ENCODE results near the gene BBS1. TPM values are rescaled to one million over a fixed set of nuclear protein-coding genes. Genes with fewer than 3 reads are reported as not detected.
A peak's percentile ranks its signal among the peaks of the same experiment; 100 is the strongest.
"Not testable (repeated sequence)": the region's sequence is repeated elsewhere in the genome, so short reads cannot be mapped to it uniquely, and the experiment has no call there.

The BBS1 gene
- total and polyA plus RNA-seq, 7 experiments from 2014 or later = 9.6 to 38.2 (median 22.7) TPM

GRCh38 chr11:66580803-66581202 is 70.4 kb downstream of the BBS1 start:
- no peak overlapping the region for H3K27ac Mint-ChIP-seq
- H3K4me1 Mint-ChIP-seq = peaks cover 0 to 11% (median 8%) of the 10 kb centered on the region in 7 donors

DNA sequence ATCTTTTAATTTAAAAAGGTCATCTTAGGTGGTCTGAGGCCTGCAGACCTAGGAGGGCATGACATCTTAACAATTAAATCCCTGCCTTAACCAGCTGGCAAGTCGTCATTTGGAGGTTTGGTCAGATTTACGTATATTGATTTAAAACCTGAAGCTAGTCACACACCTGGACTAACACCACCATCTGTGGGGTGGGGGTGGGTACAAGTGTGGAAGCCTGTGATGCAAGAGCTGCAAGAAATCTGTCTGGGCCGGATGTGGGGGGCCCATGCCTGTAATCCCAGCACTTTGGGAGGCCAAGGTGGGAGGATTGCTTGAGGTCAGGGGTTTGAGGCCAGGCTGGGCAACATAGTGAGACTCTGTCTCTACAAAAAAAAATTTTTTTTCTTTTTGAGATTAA is 70.8 kb downstream of the BBS1 start:
- Mint-ChIP-seq H3K4me3 (no peak overlapping the region), H3K9me3 (peaks cover 0 to 13% (median 4%) of the 10 kb centered on the region in 11 donors), H3K27me3 (peaks cover 0 to 13% (median 3%) of the 10 kb centered on the region in 5 donors), H3K36me3 (peaks cover 0 to 5% (median 0%) of the 10 kb centered on the region in 5 donors), H3K4me1 (peaks cover 0 to 11% (median 8%) of the 10 kb centered on the region in 7 donors), H3K27ac (no peak overlapping the region)
- no peak for ATAC-seq
- CTCF ChIA-PET = interaction anchor here (0.6 to 7.9 kb wide), 4 partner anchors 10 to 193 kb away, joined by 3 to 137 read pairs (median 4); partner anchors contain the start of gene RBM4B
- no peaks in the 10 kb centered on the region for H3K27me3 ChIP-seq (ENCODE audit: control insufficient read depth in 2 of 2, insufficient read depth in 2 of 2, low read length in 2 of 2)
- no peaks in the 10 kb centered on the region for H3K9me3 ChIP-seq (ENCODE audit: control insufficient read depth in 2 of 3, low read length in 3 of 3)
- H3K27ac ChIP-seq (ENCODE audit: low read depth, low read length) = no peak overlapping the region
- no peak overlapping the region for H3K4me3 ChIP-seq (ENCODE audit: low read length)
- H3K4me1 ChIP-seq (ENCODE audit: control insufficient read depth in 2 of 2, insufficient read depth in 2 of 2, low read length in 2 of 2) = peaks cover 0 to 6% of the 10 kb centered on the region in 2 donors
- H3K36me3 ChIP-seq (ENCODE audit: control insufficient read depth in 2 of 3, insufficient read depth in 3 of 3, low read length in 3 of 3) = no peaks in the 10 kb centered on the region
- intact Hi-C loops (cut with micrococcal nuclease) = no loop called here
- DNase-seq = no peak
- POLR2A ChIA-PET = interaction anchor here (0.9 to 3.2 kb wide), 2 partner anchors 35 to 97 kb away, joined by 5 to 27 read pairs; partner anchors contain the start of genes RBM14 and RBM4B

More at GRCh38 chr11:66580803-66581202, 70.4 kb downstream of the BBS1 start:
- no peaks in the 10 kb centered on the region for H3K36me3 ChIP-seq (ENCODE audit: control insufficient read depth in 2 of 3, insufficient read depth in 3 of 3, low read length in 3 of 3)
- H3K27ac ChIP-seq (ENCODE audit: low read depth, low read length) = no peak overlapping the region
- Mint-ChIP-seq H3K36me3 (peaks cover 0 to 5% (median 0%) of the 10 kb centered on the region in 5 donors), H3K27me3 (peaks cover 0 to 13% (median 3%) of the 10 kb centered on the region in 5 donors), H3K4me3 (no peak overlapping the region), H3K9me3 (peaks cover 0 to 13% (median 4%) of the 10 kb centered on the region in 11 donors)
- DNase-seq (peak in 1 of 9 donors; percentile 28), ATAC-seq (no peak)
- ChIA-PET POLR2A (interaction anchor here (0.9 to 3.2 kb wide), 2 partner anchors 36 to 97 kb away, joined by 5 to 27 read pairs; partner anchors contain the start of genes RBM14 and RBM4B), CTCF (interaction anchor here (0.6 to 7.9 kb wide), 5 partner anchors 10 to 192 kb away, joined by 3 to 137 read pairs (median 4); partner anchors contain the start of genes CCDC87, CCS and RBM4B)
- H3K4me3 ChIP-seq (ENCODE audit: low read length) = no peak overlapping the region
- no peaks in the 10 kb centered on the region for H3K27me3 ChIP-seq (ENCODE audit: control insufficient read depth in 2 of 2, insufficient read depth in 2 of 2, low read length in 2 of 2)
- intact Hi-C loops (cut with micrococcal nuclease) = no loop called here
- peaks cover 0 to 6% of the 10 kb centered on the region in 2 donors for H3K4me1 ChIP-seq (ENCODE audit: control insufficient read depth in 2 of 2, insufficient read depth in 2 of 2, low read length in 2 of 2)
- H3K9me3 ChIP-seq (ENCODE audit: control insufficient read depth in 2 of 3, low read length in 3 of 3) = no peaks in the 10 kb centered on the region

DNA sequence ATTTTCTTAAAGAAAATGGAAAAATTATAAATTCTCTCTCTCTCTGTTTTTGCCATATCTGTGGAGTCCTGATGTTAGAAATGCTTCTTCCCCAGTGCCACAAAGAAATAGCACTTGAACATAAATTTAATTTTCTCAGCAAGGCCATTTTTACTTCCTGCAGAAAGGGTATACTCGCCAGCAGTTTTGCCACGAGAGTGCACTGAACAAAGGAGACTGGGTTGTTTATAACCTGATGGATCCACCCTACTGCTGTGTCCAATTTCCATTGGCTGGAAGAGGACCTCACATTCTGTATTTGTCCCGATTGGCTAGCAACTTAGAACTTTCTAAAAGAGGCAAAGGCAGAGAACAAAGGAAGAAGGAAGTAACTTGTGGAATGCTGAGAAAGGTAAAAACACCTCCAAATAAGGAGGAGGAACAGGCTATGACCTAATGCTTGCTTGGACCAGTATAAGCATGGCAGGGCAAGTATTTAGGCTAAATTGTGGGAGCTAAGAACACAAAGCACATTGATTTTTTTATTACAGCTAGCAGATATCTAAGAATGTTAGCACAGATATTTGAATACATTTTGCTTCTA is 72.2 kb downstream of the BBS1 start:
- POLR2A ChIA-PET; H3K4me3 ChIP-seq (ENCODE audit: low read length); intact Hi-C loops (cut with micrococcal nuclease); ATAC-seq; H3K36me3 ChIP-seq (ENCODE audit: control insufficient read depth in 2 of 3, insufficient read depth in 3 of 3, low read length in 3 of 3); H3K4me3 Mint-ChIP-seq; DNase-seq; H3K9me3 ChIP-seq (ENCODE audit: control insufficient read depth in 2 of 3, low read length in 3 of 3); H3K27me3 ChIP-seq (ENCODE audit: control insufficient read depth in 2 of 2, insufficient read depth in 2 of 2, low read length in 2 of 2); H3K36me3 Mint-ChIP-seq; H3K4me1 ChIP-seq (ENCODE audit: control insufficient read depth in 2 of 2, insufficient read depth in 2 of 2, low read length in 2 of 2); H3K27me3 Mint-ChIP-seq; H3K27ac Mint-ChIP-seq; H3K27ac ChIP-seq (ENCODE audit: low read depth, low read length): not testable (repeated sequence)
- peaks cover 0 to 13% (median 4%) of the 10 kb centered on the region in 11 donors for H3K9me3 Mint-ChIP-seq
- H3K4me1 Mint-ChIP-seq = peaks cover 0 to 11% (median 8%) of the 10 kb centered on the region in 7 donors
- CTCF ChIA-PET = interaction anchor here (7.9 kb wide), 1 partner anchor 96 kb away, joined by 137 read pairs; the partner anchor contains the start of gene RBM4B

Other genes with a start within 250 kb of the BBS1 start
- 100 to 1,000 TPM in 1 of 5 experiments, 10 to 100 TPM in 4; 60.6 to 151 (median 70.7) TPM for gene RAB1B, start 242.0 kb upstream of the BBS1 start, total RNA-seq
- gene RAB1B, start 242.0 kb upstream of the BBS1 start, polyA plus RNA-seq = 10 to 100 TPM; 11.3 to 13.5 TPM
- gene CNIH2, start 232.5 kb upstream of the BBS1 start, total RNA-seq = 10 to 100 TPM in 1 of 5 experiments, 1 to 10 TPM in 4; 1.3 to 12.3 (median 2.9) TPM
- gene CNIH2, start 232.5 kb upstream of the BBS1 start, polyA plus RNA-seq = not detected
- gene YIF1A, start 221.5 kb upstream of the BBS1 start, total RNA-seq = 10 to 100 TPM; 25.0 to 66.2 (median 33.3) TPM
- gene YIF1A, start 221.5 kb upstream of the BBS1 start, polyA plus RNA-seq = 10 to 100 TPM; 49.3 to 49.5 TPM
- gene TMEM151A, start 218.7 kb upstream of the BBS1 start, total RNA-seq = under 1 TPM in 2 of 5 experiments, not detected in 3; 0.11 to 0.29 TPM
- gene TMEM151A, start 218.7 kb upstream of the BBS1 start, polyA plus RNA-seq = not detected
- gene CD248, start 193.6 kb upstream of the BBS1 start, total RNA-seq = 1 to 10 TPM in 4 of 5 experiments, under 1 TPM in 1; 0.36 to 4.6 (median 1.8) TPM
- gene CD248, start 193.6 kb upstream of the BBS1 start, polyA plus RNA-seq = 10 to 100 TPM; 10.6 to 10.9 TPM
- 10 to 100 TPM in 3 of 5 experiments, 1 to 10 TPM in 2; 1.4 to 22.9 (median 12.3) TPM for gene RIN1, start 174.2 kb upstream of the BBS1 start, total RNA-seq
- 1 to 10 TPM; 2.6 to 9.1 TPM for gene RIN1, start 174.2 kb upstream of the BBS1 start, polyA plus RNA-seq
- 10 to 100 TPM; 35.9 to 50.8 (median 48.4) TPM for gene BRMS1, start 165.5 kb upstream of the BBS1 start, total RNA-seq
- 10 to 100 TPM; 56.7 to 73.5 TPM for gene BRMS1, start 165.5 kb upstream of the BBS1 start, polyA plus RNA-seq
- 10 to 100 TPM in 2 of 5 experiments, 1 to 10 TPM in 3; 2.2 to 11.8 (median 7.6) TPM for gene B4GAT1, start 163.0 kb upstream of the BBS1 start, total RNA-seq
- 10 to 100 TPM; 13.5 to 18.2 TPM for gene B4GAT1, start 163.0 kb upstream of the BBS1 start, polyA plus RNA-seq
- 10 to 100 TPM in 3 of 5 experiments, 1 to 10 TPM in 2; 6.0 to 18.9 (median 12.0) TPM for gene SLC29A2, start 138.9 kb upstream of the BBS1 start, total RNA-seq
- 1 to 10 TPM; 2.7 to 6.2 TPM for gene SLC29A2, start 138.9 kb upstream of the BBS1 start, polyA plus RNA-seq
- gene NPAS4, start 89.6 kb upstream of the BBS1 start, total RNA-seq = under 1 TPM in 1 of 5 experiments, not detected in 4; 0.53 TPM
- gene NPAS4, start 89.6 kb upstream of the BBS1 start, polyA plus RNA-seq = not detected
- 10 to 100 TPM; 23.5 to 64.1 (median 24.0) TPM for gene MRPL11, start 71.8 kb upstream of the BBS1 start, total RNA-seq
- gene MRPL11, start 71.8 kb upstream of the BBS1 start, polyA plus RNA-seq = 10 to 100 TPM; 83.2 to 89.3 TPM
- 10 to 100 TPM; 10.6 to 27.3 (median 18.6) TPM for gene PELI3, start 43.7 kb upstream of the BBS1 start, total RNA-seq
- gene PELI3, start 43.7 kb upstream of the BBS1 start, polyA plus RNA-seq = 1 to 10 TPM; 5.2 to 8.4 TPM
- 10 to 100 TPM; 15.8 to 75.7 (median 19.4) TPM for gene DPP3, start 30.2 kb upstream of the BBS1 start, total RNA-seq
- gene DPP3, start 30.2 kb upstream of the BBS1 start, polyA plus RNA-seq = 10 to 100 TPM; 18.6 to 22.2 TPM
- 10 to 100 TPM; 14.5 to 24.5 (median 19.2) TPM for gene ZDHHC24, start 35.4 kb downstream of the BBS1 start, total RNA-seq
- gene ZDHHC24, start 35.4 kb downstream of the BBS1 start, polyA plus RNA-seq = 10 to 100 TPM in 1 of 2 donors, 1 to 10 TPM in 1; 7.8 to 11.8 TPM
- gene ACTN3, start 36.3 kb downstream of the BBS1 start, total RNA-seq = under 1 TPM in 1 of 5 experiments, not detected in 4; 0.32 TPM
- gene ACTN3, start 36.3 kb downstream of the BBS1 start, polyA plus RNA-seq = not detected
- gene CTSF, start 58.0 kb downstream of the BBS1 start, total RNA-seq = 10 to 100 TPM in 4 of 5 experiments, 1 to 10 TPM in 1; 2.3 to 49.7 (median 21.1) TPM
- 10 to 100 TPM; 27.3 to 28.8 TPM for gene CTSF, start 58.0 kb downstream of the BBS1 start, polyA plus RNA-seq
- 1 to 10 TPM in 2 of 5 experiments, under 1 TPM in 2, not detected in 1; 0.11 to 1.2 (median 0.60) TPM for gene CCDC87, start 82.4 kb downstream of the BBS1 start, total RNA-seq
- gene CCDC87, start 82.4 kb downstream of the BBS1 start, polyA plus RNA-seq = not detected
- 10 to 100 TPM; 32.8 to 63.5 (median 42.5) TPM for gene CCS, start 82.5 kb downstream of the BBS1 start, total RNA-seq
- 10 to 100 TPM; 42.4 to 52.3 TPM for gene CCS, start 82.5 kb downstream of the BBS1 start, polyA plus RNA-seq
- 100 to 1,000 TPM; 165 to 543 (median 192) TPM for gene RBM14, start 106.0 kb downstream of the BBS1 start, total RNA-seq
- 100 to 1,000 TPM in 1 of 2 donors, 10 to 100 TPM in 1; 76.9 to 107 TPM for gene RBM14, start 106.0 kb downstream of the BBS1 start, polyA plus RNA-seq
- 100 to 1,000 TPM; 139 to 239 (median 198) TPM for gene RBM4, start 128.1 kb downstream of the BBS1 start, total RNA-seq
- gene RBM4, start 128.1 kb downstream of the BBS1 start, polyA plus RNA-seq = 100 to 1,000 TPM; 266 to 284 TPM
- gene RBM4B, start 167.3 kb downstream of the BBS1 start, total RNA-seq = 10 to 100 TPM in 4 of 5 experiments, 1 to 10 TPM in 1; 9.8 to 27.2 (median 19.7) TPM
- 10 to 100 TPM; 12.3 to 23.3 TPM for gene RBM4B, start 167.3 kb downstream of the BBS1 start, polyA plus RNA-seq
- under 1 TPM in 3 of 5 experiments, not detected in 2; 0.02 to 0.98 (median 0.03) TPM for gene SPTBN2, start 218.6 kb downstream of the BBS1 start, total RNA-seq
- under 1 TPM in 1 of 2 donors, not detected in 1; 0.22 TPM for gene SPTBN2, start 218.6 kb downstream of the BBS1 start, polyA plus RNA-seq